H9 (cell line): Measurements from ENCODE around the gene SRC. TPM values are rescaled to one million over a fixed set of nuclear protein-coding genes. Genes with fewer than 3 reads are reported as not detected.

Experiments
- DNase-seq: peaks from one replicate; pipeline ENCODE4 v3.0.0-alpha.2; 2017
- H2AFZ ChIP-seq: one replicate; pipeline ENCODE4 v1.6.1; 2013; ENCODE audit warnings: mild to moderate bottlenecking, low read length, control low read depth, moderate library complexity
- H2AK5ac ChIP-seq: 2 replicates; pipeline ENCODE4 v1.6.1; 2013; ENCODE audit warnings: low read length, control low read depth, mixed read lengths; ENCODE audit not compliant: insufficient read length
- H2BK120ac ChIP-seq: one replicate; pipeline ENCODE4 v1.6.1; 2013; ENCODE audit warnings: low read depth, mild to moderate bottlenecking, low read length, control low read depth, inconsistent platforms; ENCODE audit not compliant: poor library complexity, severe bottlenecking
- H2BK12ac ChIP-seq: 2 replicates; pipeline ENCODE4 v1.6.1; 2013; ENCODE audit warnings: low read length, control low read depth, mixed read lengths, low read depth; ENCODE audit not compliant: insufficient read length
- H2BK15ac ChIP-seq: 2 replicates; pipeline ENCODE4 v1.6.1; 2013; ENCODE audit warnings: low read depth, low read length, control low read depth
- H2BK20ac ChIP-seq: one replicate; pipeline ENCODE4 v1.6.1; 2013; ENCODE audit warnings: low read depth, mild to moderate bottlenecking, low read length, control low read depth, inconsistent platforms; ENCODE audit not compliant: poor library complexity, severe bottlenecking
- H2BK5ac ChIP-seq: 2 replicates; pipeline ENCODE4 v1.6.1; 2013; ENCODE audit warnings: low read length, control low read depth, mixed read lengths; ENCODE audit not compliant: insufficient read length
- H3K14ac ChIP-seq: 2 replicates; pipeline ENCODE4 v1.6.1; 2013; ENCODE audit warnings: low read length, control low read depth; ENCODE audit not compliant: insufficient read depth
- H3K18ac ChIP-seq: 2 replicates; pipeline ENCODE4 v1.6.1; 2013; ENCODE audit warnings: low read depth, mild to moderate bottlenecking, mixed read lengths, low read length, control low read depth; ENCODE audit not compliant: insufficient read length
- H3K23ac ChIP-seq: 2 replicates; pipeline ENCODE4 v1.6.1; 2013; ENCODE audit warnings: low read length, control low read depth, mixed read lengths, low read depth; ENCODE audit not compliant: insufficient read length
- H3K23me2 ChIP-seq: 2 replicates; pipeline ENCODE4 v1.6.1; 2013; ENCODE audit warnings: low read depth, mild to moderate bottlenecking, mixed read lengths, low read length, control low read depth; ENCODE audit not compliant: insufficient read length, poor library complexity, severe bottlenecking
- H3K27ac ChIP-seq: 2 replicates; pipeline ENCODE4 v1.5.1; 2013; ENCODE audit warnings: low read length, control low read depth, mixed read lengths, low read depth; ENCODE audit not compliant: insufficient read length
- H3K27me3 ChIP-seq: 2 replicates; pipeline ENCODE4 v1.6.1; 2013; ENCODE audit warnings: low read length, control low read depth, inconsistent platforms; ENCODE audit not compliant: insufficient read depth
- H3K4ac ChIP-seq: 2 replicates; pipeline ENCODE4 v1.6.1; 2013; ENCODE audit warnings: low read depth, mild to moderate bottlenecking, control low read depth, inconsistent platforms, low read length, moderate library complexity
- H3K4me1 ChIP-seq: 2 replicates; pipeline ENCODE4 v1.6.1; 2013; ENCODE audit warnings: low read length, control low read depth, inconsistent platforms; ENCODE audit not compliant: insufficient read depth
- H3K4me2 ChIP-seq: 2 replicates; pipeline ENCODE4 v1.6.1; 2013; ENCODE audit warnings: low read length, control low read depth, mixed read lengths; ENCODE audit not compliant: insufficient read length, insufficient read depth
- H3K56ac ChIP-seq: 2 replicates; pipeline ENCODE4 v1.6.1; 2013; ENCODE audit warnings: low read depth, mild to moderate bottlenecking, mixed read lengths, low read length, control low read depth; ENCODE audit not compliant: insufficient read length
- H3K79me1 ChIP-seq: 2 replicates; pipeline ENCODE4 v1.6.1; 2013; ENCODE audit warnings: low read depth, mild to moderate bottlenecking, moderate library complexity, low read length, control low read depth, inconsistent platforms; ENCODE audit not compliant: insufficient read depth, poor library complexity, severe bottlenecking
- H3K79me2 ChIP-seq: 2 replicates; pipeline ENCODE4 v1.6.1; 2013; ENCODE audit warnings: low read length, control low read depth, inconsistent platforms; ENCODE audit not compliant: insufficient read depth
- H3K9ac ChIP-seq: 2 replicates; pipeline ENCODE4 v1.6.1; 2013; ENCODE audit warnings: low read length, control low read depth, mixed read lengths; ENCODE audit not compliant: insufficient read length; ENCODE audit errors: extremely low read depth
- H3K9me3 ChIP-seq: one replicate; pipeline ENCODE4 v1.6.1; 2013; ENCODE audit warnings: low read depth, low read length, inconsistent platforms; ENCODE audit not compliant: control insufficient read depth
- H3T11ph ChIP-seq: one replicate; pipeline ENCODE4 v1.6.1; 2013; ENCODE audit warnings: mild to moderate bottlenecking, low read length, control low read depth, inconsistent platforms
- H4K20me1 ChIP-seq: one replicate; pipeline ENCODE4 v1.6.1; 2013; ENCODE audit not compliant: control insufficient read depth, insufficient read length, insufficient read depth
- H4K5ac ChIP-seq: 2 replicates; pipeline ENCODE4 v1.6.1; 2013; ENCODE audit warnings: low read depth, mild to moderate bottlenecking, mixed read lengths, low read length, control low read depth; ENCODE audit not compliant: insufficient read length
- H4K8ac ChIP-seq: replicated peaks from 2 replicates; pipeline ENCODE4 v1.6.1; 2013; ENCODE audit warnings: low read length, control low read depth, mixed read lengths, low read depth; ENCODE audit not compliant: insufficient read length
- H4K91ac ChIP-seq: 2 replicates; pipeline ENCODE4 v1.6.1; 2013; ENCODE audit warnings: low read depth, mild to moderate bottlenecking, moderate library complexity, mixed read lengths, low read length, control low read depth; ENCODE audit not compliant: insufficient read length
- H3K27ac Mint-ChIP-seq, 3 experiments: 2 replicates in 2 of 3; 3 replicates in 1 of 3; pipeline ENCODE4 v1.8.0; 2020 to 2021; ENCODE audit warnings: mixed read lengths in 3 of 3, mild to moderate bottlenecking in 1 of 3, moderate library complexity in 1 of 3
- H3K27me3 Mint-ChIP-seq: 2 replicates; pipeline ENCODE4 v1.8.0; 2021; ENCODE audit warnings: low read depth, mild to moderate bottlenecking, moderate library complexity, mixed read lengths
- H3K36me3 Mint-ChIP-seq, 3 experiments: 2 replicates in 2 of 3; 3 replicates in 1 of 3; pipeline ENCODE4 v1.8.0; 2020 to 2021; ENCODE audit warnings: low read depth in 3 of 3, mixed read lengths in 3 of 3; ENCODE audit not compliant: insufficient read depth in 1 of 3
- H3K4me1 Mint-ChIP-seq, 2 experiments: 2 replicates each; pipeline ENCODE4 v1.8.0; 2020; ENCODE audit warnings: mixed read lengths in 2 of 2
- H3K4me3 Mint-ChIP-seq, 2 experiments: 2 replicates in 1 of 2; 3 replicates in 1 of 2; pipeline ENCODE4 v1.8.0; 2020 to 2021; ENCODE audit warnings: mild to moderate bottlenecking in 2 of 2, mixed read lengths in 2 of 2, moderate library complexity in 1 of 2
- H3K9me3 Mint-ChIP-seq, 2 experiments: 2 replicates in 1 of 2; 3 replicates in 1 of 2; pipeline ENCODE4 v1.8.0; 2020; ENCODE audit warnings: mild to moderate bottlenecking in 2 of 2, mixed read lengths in 2 of 2, moderate library complexity in 1 of 2
- WGBS: extraction: QIAGEN DNeasy Blood & Tissue Kit; methylation state at CpG from one replicate; pipeline ENCODE4 v1.1.7; 2013; ENCODE audit warnings: missing lambda C conversion rate, low lambda C conversion rate, mixed read lengths; ENCODE audit not compliant: insufficient read length; ENCODE audit errors: extremely low coverage; 5-methylcytosine and 5-hydroxymethylcytosine counted together
- total RNA-seq: library from RNA; stranded (reverse); gene quantifications from 2 replicates; pipeline ENCODE4 v1.2.1, GENCODE V29; 2021
- TF ChIP-seq, protein P1 (sequence below): fragments of 200-600 bp; sonication (generic); conservative IDR thresholded peaks from 3 replicates; pipeline ENCODE4 v1.8.0; 2021; ENCODE audit warnings: antibody characterized with exemption, mild to moderate bottlenecking

The SRC gene
- total RNA-seq, 1 experiment from 2014 or later, result 44.5 TPM

DNA sequence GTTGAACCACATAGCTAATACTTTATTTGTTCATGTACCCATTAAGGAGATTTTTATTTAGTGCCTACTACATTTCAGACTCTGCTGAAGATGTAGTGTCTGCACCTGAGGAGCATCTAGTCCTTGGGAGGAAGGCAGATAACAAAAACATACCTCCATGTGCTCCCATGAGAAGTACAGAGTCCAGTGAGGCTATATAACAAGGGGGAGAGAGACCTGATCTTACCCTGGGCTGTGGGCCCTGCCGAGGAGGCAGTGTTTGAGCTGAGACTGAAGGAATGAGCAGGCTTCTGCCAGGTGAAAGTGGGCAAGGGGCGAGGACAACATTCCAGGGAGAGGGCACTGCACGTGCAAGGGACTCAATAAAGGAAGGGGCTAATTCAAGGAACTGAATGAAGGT, 44.4 kb upstream of the SRC start:
- Histone ChIP-seq H4K8ac (no peak overlapping the region), H4K91ac (no peak overlapping the region), H3K4me1 (no peaks in the 10 kb centered on the region), H3K23me2 (no peaks in the 10 kb centered on the region), H4K20me1 (no peaks in the 10 kb centered on the region), H2AFZ (no peak overlapping the region), H2BK15ac (no peak overlapping the region), H3K4me2 (no peak overlapping the region), H3K4ac (no peak overlapping the region), H3K14ac (no peak overlapping the region), H3K79me1 (no peaks in the 10 kb centered on the region), H3K9ac (no peak overlapping the region), H2AK5ac (no peak overlapping the region), H3T11ph (no peak overlapping the region), H3K27ac (no peak overlapping the region), H3K23ac (no peak overlapping the region), H3K18ac (no peak overlapping the region), H4K5ac (no peak overlapping the region), H2BK20ac (no peak overlapping the region), H3K56ac (no peak overlapping the region), H3K9me3 (no peaks in the 10 kb centered on the region), H3K27me3 (no peaks in the 10 kb centered on the region), H2BK120ac (no peak overlapping the region), H3K79me2 (no peaks in the 10 kb centered on the region), H2BK5ac (no peak overlapping the region), H2BK12ac (no peak overlapping the region)
- peak overlapping the region in 1 of 3 experiments; percentile 79; a peak in 3 of 7 replicates for H3K27ac Mint-ChIP-seq
- H3K4me1 Mint-ChIP-seq, result peaks cover 10 to 15% of the 10 kb centered on the region in 2 experiments
- TF ChIP-seq, protein P1, sequence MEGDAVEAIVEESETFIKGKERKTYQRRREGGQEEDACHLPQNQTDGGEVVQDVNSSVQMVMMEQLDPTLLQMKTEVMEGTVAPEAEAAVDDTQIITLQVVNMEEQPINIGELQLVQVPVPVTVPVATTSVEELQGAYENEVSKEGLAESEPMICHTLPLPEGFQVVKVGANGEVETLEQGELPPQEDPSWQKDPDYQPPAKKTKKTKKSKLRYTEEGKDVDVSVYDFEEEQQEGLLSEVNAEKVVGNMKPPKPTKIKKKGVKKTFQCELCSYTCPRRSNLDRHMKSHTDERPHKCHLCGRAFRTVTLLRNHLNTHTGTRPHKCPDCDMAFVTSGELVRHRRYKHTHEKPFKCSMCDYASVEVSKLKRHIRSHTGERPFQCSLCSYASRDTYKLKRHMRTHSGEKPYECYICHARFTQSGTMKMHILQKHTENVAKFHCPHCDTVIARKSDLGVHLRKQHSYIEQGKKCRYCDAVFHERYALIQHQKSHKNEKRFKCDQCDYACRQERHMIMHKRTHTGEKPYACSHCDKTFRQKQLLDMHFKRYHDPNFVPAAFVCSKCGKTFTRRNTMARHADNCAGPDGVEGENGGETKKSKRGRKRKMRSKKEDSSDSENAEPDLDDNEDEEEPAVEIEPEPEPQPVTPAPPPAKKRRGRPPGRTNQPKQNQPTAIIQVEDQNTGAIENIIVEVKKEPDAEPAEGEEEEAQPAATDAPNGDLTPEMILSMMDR, result no peak
- H3K27me3 Mint-ChIP-seq, result no peaks in the 10 kb centered on the region
- H3K9me3 Mint-ChIP-seq, result no peaks in the 10 kb centered on the region
- no peak for DNase-seq
- no CpG with 5 or more reads among the region's 3 CpGs for WGBS
- H3K4me3 Mint-ChIP-seq, result no peak overlapping the region
- peaks cover 17 to 54% (median 35%) of the 10 kb centered on the region in 3 experiments for H3K36me3 Mint-ChIP-seq
